Stomach (tissue), 4 donors: ENCODE results near the gene RGS19.

Source experiments
- EP300 ChIP-seq: sonication (generic); formaldehyde crosslinking; IDR thresholded peaks from one replicate; pipeline ENCODE4 v1.6.1; 2017; ENCODE audit warnings: antibody characterized with exemption
- POLR2A ChIP-seq, 4 donors: fragments of 450-650 bp; IDR thresholded peaks; one replicate each; pipeline ENCODE4 v1.6.1; 2016; ENCODE audit warnings: antibody characterized with exemption in 4 of 4, control low read depth in 2 of 4, mild to moderate bottlenecking in 1 of 4, moderate library complexity in 1 of 4
- TF ChIP-seq, protein P1 (sequence below), 7 experiments: fragments of 450-650 bp in 4 of 7; fragments of 200-600 bp in 3 of 7; sonication (generic) in 3 of 7; IDR thresholded peaks; one replicate each; pipeline ENCODE4 v1.5.1; 2016 to 2019; ENCODE audit warnings: antibody characterized with exemption in 7 of 7, control low read depth in 2 of 7, mild to moderate bottlenecking in 1 of 7

DNA sequence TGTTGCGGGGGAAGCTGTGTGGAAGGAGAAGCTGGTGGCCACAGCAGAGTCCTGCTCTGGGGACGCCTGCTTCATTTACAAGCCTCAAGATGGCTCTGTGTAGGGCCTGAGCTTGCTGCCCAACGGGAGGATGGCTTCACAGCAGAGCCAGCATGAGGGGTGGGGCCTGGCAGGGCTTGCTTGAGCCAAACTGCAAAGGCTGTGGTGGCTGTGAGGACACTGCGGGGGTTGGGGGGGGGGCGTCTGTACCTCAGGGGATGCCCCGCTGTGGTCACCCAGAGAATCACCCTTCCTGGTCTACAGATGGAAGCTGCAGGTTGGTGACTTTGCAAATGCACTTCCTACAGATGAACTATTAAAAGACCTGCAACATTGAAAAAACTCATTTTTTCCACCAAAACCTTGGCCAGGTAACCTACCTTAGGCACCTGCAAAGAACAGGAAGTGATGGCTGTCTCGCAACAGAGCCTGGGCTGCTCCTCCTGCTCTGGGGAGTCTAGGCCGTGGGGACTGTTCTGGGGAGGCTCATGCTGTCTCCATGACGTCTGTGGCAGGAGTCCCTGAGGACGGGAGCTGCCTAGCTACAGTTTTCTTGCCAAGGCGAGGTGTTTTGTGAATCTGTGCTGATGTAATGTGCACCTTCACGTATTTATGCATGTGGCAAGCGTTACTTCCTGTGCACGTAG is 20.7 kb upstream of the RGS19 start:
- TF ChIP-seq, protein P1, sequence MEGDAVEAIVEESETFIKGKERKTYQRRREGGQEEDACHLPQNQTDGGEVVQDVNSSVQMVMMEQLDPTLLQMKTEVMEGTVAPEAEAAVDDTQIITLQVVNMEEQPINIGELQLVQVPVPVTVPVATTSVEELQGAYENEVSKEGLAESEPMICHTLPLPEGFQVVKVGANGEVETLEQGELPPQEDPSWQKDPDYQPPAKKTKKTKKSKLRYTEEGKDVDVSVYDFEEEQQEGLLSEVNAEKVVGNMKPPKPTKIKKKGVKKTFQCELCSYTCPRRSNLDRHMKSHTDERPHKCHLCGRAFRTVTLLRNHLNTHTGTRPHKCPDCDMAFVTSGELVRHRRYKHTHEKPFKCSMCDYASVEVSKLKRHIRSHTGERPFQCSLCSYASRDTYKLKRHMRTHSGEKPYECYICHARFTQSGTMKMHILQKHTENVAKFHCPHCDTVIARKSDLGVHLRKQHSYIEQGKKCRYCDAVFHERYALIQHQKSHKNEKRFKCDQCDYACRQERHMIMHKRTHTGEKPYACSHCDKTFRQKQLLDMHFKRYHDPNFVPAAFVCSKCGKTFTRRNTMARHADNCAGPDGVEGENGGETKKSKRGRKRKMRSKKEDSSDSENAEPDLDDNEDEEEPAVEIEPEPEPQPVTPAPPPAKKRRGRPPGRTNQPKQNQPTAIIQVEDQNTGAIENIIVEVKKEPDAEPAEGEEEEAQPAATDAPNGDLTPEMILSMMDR (IDR thresholded peaks at IDR 0.05) = no peak
- no peak for TF ChIP-seq POLR2A (IDR thresholded peaks at IDR 0.05)
- no peak for TF ChIP-seq EP300
